Fibroblast of lung (primary cell): ENCODE measurements around the gene TMPRSS5.

ENCODE experiments used
- CTCF ChIP-seq, 2 donors: IDR thresholded peaks in 1 of 2; conservative IDR thresholded peaks in 1 of 2; 1 replicate in 1 of 2; 2 replicates in 1 of 2; pipeline ENCODE4 v1.5.1; 2011 to 2012; ENCODE audit warnings: low read length in 2 of 2, control low read depth in 1 of 2, inconsistent platforms in 1 of 2, low read depth in 1 of 2, mild to moderate bottlenecking in 1 of 2
- EZH2 ChIP-seq: IDR thresholded peaks from 2 replicates; pipeline ENCODE4 v1.5.1; 2012; ENCODE audit warnings: low read length, control low read depth, mild to moderate bottlenecking; ENCODE audit errors: missing control alignments

DNA sequence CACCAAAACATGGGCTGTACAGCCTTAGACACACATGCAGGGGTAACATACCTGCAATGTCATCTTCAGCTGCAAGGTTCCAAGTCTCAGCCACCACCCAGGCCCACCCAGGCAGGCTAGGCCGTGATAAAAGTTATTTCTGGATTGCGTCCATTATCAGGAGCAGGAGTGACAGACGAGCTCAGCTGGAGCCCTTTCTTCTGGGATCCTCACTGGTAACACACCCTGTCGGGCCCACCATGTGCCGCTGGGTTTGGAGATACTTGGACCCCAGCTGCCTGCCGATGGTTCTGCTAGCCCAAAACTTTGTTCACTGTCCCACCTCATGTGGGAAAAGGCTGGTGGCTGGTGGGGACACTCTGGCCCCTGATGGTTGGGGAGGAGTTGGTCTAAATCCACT, 24.8 kb downstream of the TMPRSS5 start:
- no peak for TF ChIP-seq CTCF (conservative IDR thresholded peaks at IDR 0.05 in 1 of 2, IDR thresholded peaks at IDR 0.05 in 1 of 2; ENCODE audit: low read depth in 1 of 2, low read length in 2 of 2)
- TF ChIP-seq EZH2, result no peak
